Bronchial epithelial cell (primary cell): Measurements from ENCODE around the gene CFAP70. TPM values are rescaled to one million over a fixed set of nuclear protein-coding genes. Genes with fewer than 3 reads are reported as not detected.
"Not testable (repeated sequence)": the region's sequence is repeated elsewhere in the genome, so short reads cannot be mapped to it uniquely, and the experiment has no call there.

ENCODE experiments used
- DNase-seq: peaks from one replicate; pipeline ENCODE4 v3.0.0-alpha.2; 2010; ENCODE audit warnings: low read depth
- FAIRE-seq: peaks from 2 replicates; lab custom pipeline; 2011; peaks lifted over from hg19 to GRCh38; lab: Jason Lieb, UNC
- H3K27me3 ChIP-seq: 2 replicates; pipeline ENCODE4 v1.5.1; 2011; ENCODE audit warnings: low read length; ENCODE audit not compliant: control insufficient read depth, insufficient read depth
- H3K36me3 ChIP-seq: 2 replicates; pipeline ENCODE4 v1.5.1; 2011; ENCODE audit warnings: low read length; ENCODE audit not compliant: control insufficient read depth, insufficient read depth
- H3K4me3 ChIP-seq: 2 replicates; pipeline ENCODE4 v1.5.1; 2011; ENCODE audit warnings: mild to moderate bottlenecking, low read depth, low read length, control low read depth
- total RNA-seq: library from RNA; depleted of rRNA; stranded (reverse); fragments of >200 nt; gene quantifications from 2 replicates; pipeline ENCODE4 v1.2.1, GENCODE V29; 2014
- TF ChIP-seq, protein P1 (sequence below): IDR thresholded peaks from 2 replicates; pipeline ENCODE4 v1.5.1; 2011; ENCODE audit warnings: mild to moderate bottlenecking, moderate library complexity, low read length, control low read depth, inconsistent platforms; ENCODE audit not compliant: insufficient read depth, severe bottlenecking

CFAP70 gene
- total RNA-seq, 1 donor from 2014 or later = 0.79 TPM

DNA sequence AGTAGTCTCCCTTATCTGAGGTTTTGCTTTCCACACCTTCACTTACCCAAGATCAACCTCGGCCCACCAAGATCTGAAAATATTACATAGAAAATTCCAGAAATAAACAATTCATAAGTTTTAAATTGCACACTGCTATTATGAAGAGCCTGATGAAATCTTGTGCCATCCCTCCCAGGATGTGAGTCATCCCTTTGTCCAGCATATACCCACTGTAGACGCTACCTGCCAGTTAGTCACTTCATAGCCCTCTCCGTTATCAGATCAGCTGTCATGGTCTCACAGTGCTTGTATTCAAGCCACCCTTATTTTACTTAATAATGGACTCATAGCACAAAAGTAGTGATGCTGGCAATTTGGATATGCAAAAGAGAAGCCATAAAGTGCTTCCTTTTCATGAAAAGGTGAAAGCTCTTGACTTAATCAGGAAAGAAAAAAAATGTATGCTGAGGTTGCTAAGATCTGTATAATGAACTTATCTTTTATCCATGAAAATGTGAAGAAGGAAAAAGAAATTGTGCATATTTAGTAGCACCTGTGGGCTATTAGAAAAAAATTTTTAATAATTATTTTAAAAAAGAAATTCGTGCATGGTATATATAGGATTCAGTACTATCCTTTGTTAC lies 96.4 kb downstream of the CFAP70 start:
- TF ChIP-seq, protein P1, sequence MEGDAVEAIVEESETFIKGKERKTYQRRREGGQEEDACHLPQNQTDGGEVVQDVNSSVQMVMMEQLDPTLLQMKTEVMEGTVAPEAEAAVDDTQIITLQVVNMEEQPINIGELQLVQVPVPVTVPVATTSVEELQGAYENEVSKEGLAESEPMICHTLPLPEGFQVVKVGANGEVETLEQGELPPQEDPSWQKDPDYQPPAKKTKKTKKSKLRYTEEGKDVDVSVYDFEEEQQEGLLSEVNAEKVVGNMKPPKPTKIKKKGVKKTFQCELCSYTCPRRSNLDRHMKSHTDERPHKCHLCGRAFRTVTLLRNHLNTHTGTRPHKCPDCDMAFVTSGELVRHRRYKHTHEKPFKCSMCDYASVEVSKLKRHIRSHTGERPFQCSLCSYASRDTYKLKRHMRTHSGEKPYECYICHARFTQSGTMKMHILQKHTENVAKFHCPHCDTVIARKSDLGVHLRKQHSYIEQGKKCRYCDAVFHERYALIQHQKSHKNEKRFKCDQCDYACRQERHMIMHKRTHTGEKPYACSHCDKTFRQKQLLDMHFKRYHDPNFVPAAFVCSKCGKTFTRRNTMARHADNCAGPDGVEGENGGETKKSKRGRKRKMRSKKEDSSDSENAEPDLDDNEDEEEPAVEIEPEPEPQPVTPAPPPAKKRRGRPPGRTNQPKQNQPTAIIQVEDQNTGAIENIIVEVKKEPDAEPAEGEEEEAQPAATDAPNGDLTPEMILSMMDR = no peak
- Histone ChIP-seq H3K36me3 (no peaks in the 10 kb centered on the region), H3K4me3 (no peak overlapping the region), H3K27me3 (no peaks in the 10 kb centered on the region)
- FAIRE-seq = peak; percentile 36
- DNase-seq = peak; percentile 95

GRCh38 chr10:73261362-73261995 lies 97.2 kb downstream of the CFAP70 start:
- FAIRE-seq = no peak
- DNase-seq = no peak
- H3K27me3 ChIP-seq = no peaks in the 10 kb centered on the region
- H3K4me3 ChIP-seq = no peak overlapping the region
- no peaks in the 10 kb centered on the region for H3K36me3 ChIP-seq
- TF ChIP-seq, protein P1 = no peak

GRCh38 chr10:73258612-73259011 lies 100.1 kb downstream of the CFAP70 start:
- not testable (repeated sequence) for H3K36me3 ChIP-seq, FAIRE-seq, DNase-seq

DNA sequence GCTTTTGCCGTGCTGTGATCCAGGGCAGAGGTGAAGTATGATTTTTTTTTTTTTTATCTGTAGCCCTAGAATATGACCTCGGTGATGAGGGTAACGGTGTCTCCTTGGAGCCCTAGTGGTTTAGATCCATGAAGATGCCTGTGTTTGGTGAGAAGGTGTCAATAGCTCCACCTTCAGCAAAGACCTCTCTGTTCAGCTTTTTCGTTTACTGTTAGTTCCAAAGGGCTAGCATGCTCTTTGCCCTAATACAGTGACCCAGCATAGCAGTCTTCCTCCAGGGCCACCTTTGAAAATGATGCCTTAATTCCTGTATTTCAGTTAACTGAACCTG lies 105.5 kb downstream of the CFAP70 start:
- peak; percentile 21 for DNase-seq
- H3K36me3 ChIP-seq = peaks cover under 1% of the 10 kb centered on the region
- FAIRE-seq = no peak
- TF ChIP-seq, protein P1 = peak; percentile 8
- H3K4me3 ChIP-seq = peak overlapping the region; percentile 61
- H3K27me3 ChIP-seq = no peaks in the 10 kb centered on the region

More at GRCh38 chr10:73258612-73259011, 100.1 kb downstream of the CFAP70 start:
- not testable (repeated sequence) for H3K4me3 ChIP-seq, H3K27me3 ChIP-seq

DNA sequence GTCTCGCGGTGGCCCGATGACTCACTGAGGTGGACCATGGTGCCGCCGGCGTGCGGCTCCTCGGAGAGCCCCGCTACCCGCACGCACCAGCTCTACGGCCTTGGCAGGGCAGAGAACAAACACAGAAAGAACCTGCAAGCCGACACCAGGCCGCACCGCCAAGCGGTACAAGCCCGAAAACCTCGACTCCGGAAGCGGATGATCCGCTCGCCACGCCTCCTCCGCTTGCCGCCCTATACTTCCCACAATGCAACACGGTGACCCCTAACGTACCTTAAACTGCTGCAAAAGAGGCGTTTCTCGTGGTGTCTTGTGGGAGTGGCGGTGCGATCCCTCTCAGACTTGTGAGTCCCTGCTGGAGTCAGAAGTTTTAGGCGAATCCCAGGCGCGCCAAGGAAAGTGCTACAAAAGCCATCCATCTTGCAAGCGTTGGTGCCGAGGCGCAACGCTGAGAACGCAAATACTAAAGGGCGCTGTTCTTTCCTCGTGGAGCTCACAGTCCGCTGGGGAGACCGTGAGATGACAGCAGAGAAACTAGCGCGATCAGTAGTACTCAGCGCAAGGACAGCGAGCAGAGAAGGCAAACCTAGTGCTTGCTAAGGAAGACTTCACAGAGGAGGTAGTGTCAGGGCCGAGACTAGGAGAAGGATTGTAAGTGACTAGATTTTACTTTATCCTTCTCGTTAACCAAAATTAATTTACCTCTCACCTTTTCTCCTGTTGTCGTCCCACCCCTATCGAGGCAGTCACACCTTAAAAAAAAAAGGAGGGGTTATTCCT lies 106.0 kb downstream of the CFAP70 start, which contains the start of gene MRPS16:
TSS of gene MRPS16 (minus strand) at position 200 of the 780 bp plus-strand sequence. CDS start at position 38, 162 bp downstream.
- TF ChIP-seq, protein P1 = no peak
- DNase-seq (peak; percentile 93), FAIRE-seq (peak; percentile 86)

More for the DNA sequence above, 106.0 kb downstream of the CFAP70 start, which contains the start of gene MRPS16:
- no peaks in the 10 kb centered on the region for H3K27me3 ChIP-seq
- peak within 1 kb of the TSS; percentile 61 for H3K4me3 ChIP-seq
- H3K36me3 ChIP-seq = peaks cover 1% of the 10 kb centered on the region
